HCT116 (cell line): ENCODE data around the gene IDS. TPM values are rescaled to one million over a fixed set of nuclear protein-coding genes. Genes with fewer than 3 reads are reported as not detected.

ENCODE experiments used
- ATAC-seq: fragments of 200-7000 bp; cut with Tn5 transposase; 2 replicates; pipeline ENCODE4 v1.9.1; 2020; ENCODE audit warnings: mild to moderate bottlenecking, moderate library complexity
- BruUV-seq: library from RNA; stranded (reverse); fragments of 400-500 nt; replicated peaks from 2 replicates; lab custom pipeline; 2021; lab: Mats Ljungman, UMichigan
- CTCF ChIA-PET: fragments of 300-600 bp; sonication (Branson Sonifier 250); formaldehyde crosslinking; loops from one replicate; lab custom pipeline; 2021; ENCODE audit warnings: antibody characterized with exemption; lab: Charles Lee
- POLR2A ChIA-PET: fragments of 300-600, 350-600 bp; sonication (Branson Sonifier 250); formaldehyde crosslinking; loops from one replicate; lab custom pipeline; 2021; ENCODE audit warnings: antibody characterized with exemption; lab: Charles Lee
- RAD21 ChIA-PET, 2 experiments: fragments of 300-600 bp; sonication (Branson Sonifier 250); formaldehyde crosslinking; loops; one replicate each; lab custom pipeline; 2023; ENCODE audit warnings: low total read pairs in 2 of 2; ENCODE audit not compliant: uncharacterized antibody in 2 of 2, unreplicated experiment in 2 of 2, low non-redundant PET in 1 of 2; lab: Charles Lee
- DNase-seq: peaks from one replicate; pipeline ENCODE4 v3.0.0-alpha.2; 2010; ENCODE audit warnings: low read depth, low spot score
- H2AFZ ChIP-seq: fragments of 200-600 bp; shearing (Covaris generic), sonication (generic); 2 replicates; pipeline ENCODE4 v1.6.1; 2017; ENCODE audit warnings: low read depth, mixed run types, mixed read lengths, antibody characterized with exemption, low read length; ENCODE audit not compliant: poor library complexity, severe bottlenecking
- H3K27ac ChIP-seq: 2 replicates; pipeline ENCODE4 v1.5.1; 2012; ENCODE audit warnings: low read depth, low read length
- H3K27me3 ChIP-seq: fragments of 200-600 bp; sonication (generic); 2 replicates; pipeline ENCODE4 v1.6.1; 2016; ENCODE audit warnings: mixed run types, low read length, mixed read lengths; ENCODE audit not compliant: insufficient read depth
- H3K36me3 ChIP-seq, 2 experiments: fragments of 200-500 bp in 1 of 2; fragments of 200-600 bp in 1 of 2; sonication (Bioruptor generic) in 1 of 2; sonication (generic) in 1 of 2; 2 replicates each; pipeline versions ENCODE4 v1.5.1 to v1.6.1; 2014 to 2016; ENCODE audit warnings: low read length in 2 of 2, inconsistent platforms in 1 of 2, mixed read lengths in 1 of 2, mixed run types in 1 of 2; ENCODE audit not compliant: insufficient read depth in 2 of 2, control insufficient read depth in 1 of 2
- H3K4me1 ChIP-seq, 2 experiments: fragments of 200-600 bp in 1 of 2; sonication (generic) in 1 of 2; 2 replicates each; pipeline versions ENCODE4 v1.5.1 to v1.6.1; 2012 to 2017; ENCODE audit warnings: low read length in 2 of 2, inconsistent platforms in 1 of 2, mild to moderate bottlenecking in 1 of 2, mixed read lengths in 1 of 2, mixed run types in 1 of 2, moderate library complexity in 1 of 2; ENCODE audit not compliant: insufficient read depth in 2 of 2, control insufficient read depth in 1 of 2
- H3K4me2 ChIP-seq: fragments of 200-600 bp; sonication (generic); 2 replicates; pipeline ENCODE4 v1.6.1; 2017; ENCODE audit warnings: mixed run types, low read length, mixed read lengths
- H3K4me3 ChIP-seq, 2 experiments: fragments of 200-600 bp in 1 of 2; sonication (generic) in 1 of 2; replicated peaks in 1 of 2; 2 replicates each; pipeline ENCODE4 v1.5.1; 2011 to 2016; ENCODE audit warnings: low read length in 2 of 2, control low read depth in 1 of 2, low read depth in 1 of 2, mild to moderate bottlenecking in 1 of 2, mixed read lengths in 1 of 2, mixed run types in 1 of 2
- H3K79me2 ChIP-seq: fragments of 200-600 bp; sonication (generic); 2 replicates; pipeline ENCODE4 v1.6.1; 2017; ENCODE audit warnings: mild to moderate bottlenecking, mixed run types, low read length, moderate library complexity, mixed read lengths; ENCODE audit not compliant: insufficient read depth
- H3K9ac ChIP-seq: fragments of 200-600 bp; sonication (generic); 2 replicates; pipeline ENCODE4 v1.6.1; 2016; ENCODE audit warnings: low read length, mixed read lengths
- H3K9me2 ChIP-seq: fragments of 200-600 bp; sonication (generic), shearing (Covaris generic); 2 replicates; pipeline ENCODE4 v1.6.1; 2017; ENCODE audit warnings: mixed run types, mild to moderate bottlenecking, moderate library complexity; ENCODE audit not compliant: insufficient read depth
- H3K9me3 ChIP-seq, 2 experiments: fragments of 200-500 bp in 1 of 2; fragments of 200-600 bp in 1 of 2; sonication (Bioruptor generic) in 1 of 2; sonication (generic) in 1 of 2; 2 replicates each; pipeline ENCODE4 v1.6.1; 2014 to 2017; ENCODE audit warnings: low read length in 2 of 2, mixed read lengths in 2 of 2, inconsistent platforms in 1 of 2, low read depth in 1 of 2, mild to moderate bottlenecking in 1 of 2, mixed run types in 1 of 2, moderate library complexity in 1 of 2; ENCODE audit not compliant: control insufficient read depth in 1 of 2, insufficient read depth in 1 of 2
- H4K20me1 ChIP-seq: fragments of 200-600 bp; sonication (generic), shearing (Covaris generic); 2 replicates; pipeline ENCODE4 v1.6.1; 2017; ENCODE audit warnings: mixed run types, mild to moderate bottlenecking, moderate library complexity; ENCODE audit not compliant: insufficient read depth
- CBX3 ChIP-seq: IDR thresholded peaks from 2 replicates; pipeline ENCODE4 v1.6.1; 2012; ENCODE audit warnings: low read depth
- CEBPB ChIP-seq: IDR thresholded peaks from 2 replicates; pipeline ENCODE4 v1.6.1; 2012; ENCODE audit warnings: low read depth
- EGR1 ChIP-seq: IDR thresholded peaks from 2 replicates; pipeline ENCODE4 v1.6.1; 2012; ENCODE audit warnings: low read depth
- EZH2phosphoT487 ChIP-seq: fragments of 200-600 bp; IDR thresholded peaks from 2 replicates; pipeline ENCODE4 v1.6.1; 2018; ENCODE audit warnings: antibody characterized with exemption, borderline replicate concordance
- FOSL1 ChIP-seq: IDR thresholded peaks from 2 replicates; pipeline ENCODE4 v1.6.1; 2012; ENCODE audit warnings: low read depth
- JUND ChIP-seq: IDR thresholded peaks from 2 replicates; pipeline ENCODE4 v1.6.1; 2012
- RAD21 ChIP-seq: IDR thresholded peaks from 2 replicates; pipeline ENCODE4 v1.6.1; 2012; ENCODE audit warnings: low read depth, mild to moderate bottlenecking
- SRF ChIP-seq: IDR thresholded peaks from 2 replicates; pipeline ENCODE4 v1.6.1; 2012; ENCODE audit warnings: low read depth
- YY1 ChIP-seq: IDR thresholded peaks from 2 replicates; pipeline ENCODE4 v1.6.1; 2011; ENCODE audit warnings: low read length, low read depth, moderate library complexity, mild to moderate bottlenecking; ENCODE audit not compliant: insufficient replicate concordance; ENCODE audit errors: extremely low read depth
- ZNF274 ChIP-seq: fragments of 200-500 bp; sonication (Bioruptor generic); IDR thresholded peaks from 2 replicates; pipeline ENCODE4 v1.6.1; 2014; ENCODE audit warnings: mild to moderate bottlenecking, low read depth, low read length, inconsistent platforms
- intact Hi-C: fragments of 100-400 bp; cut with micrococcal nuclease; formaldehyde crosslinking; loops from 2 replicates; pipeline ENCODE4 v1.10.0; 2022
- total RNA-seq: library from RNA; stranded (reverse); gene quantifications from one replicate; pipeline ENCODE4 v1.2.1, GENCODE V29; 2021; ENCODE audit not compliant: unreplicated experiment
- TF ChIP-seq, protein P1 (sequence below), 3 experiments: fragments of 200-600 bp in 1 of 3; sonication (generic) in 1 of 3; IDR thresholded peaks in 2 of 3; conservative IDR thresholded peaks in 1 of 3; 2 replicates each; pipeline ENCODE4 v1.5.1; 2012 to 2017; ENCODE audit warnings: low read depth in 2 of 3, low read length in 2 of 3, antibody characterized with exemption in 1 of 3, borderline replicate concordance in 1 of 3, control low read depth in 1 of 3, mild to moderate bottlenecking in 1 of 3, mixed read lengths in 1 of 3, mixed run types in 1 of 3, moderate library complexity in 1 of 3; ENCODE audit not compliant: insufficient read depth in 1 of 3
- TF ChIP-seq, protein P2 (sequence below): IDR thresholded peaks from 2 replicates; pipeline ENCODE4 v1.6.1; 2012
- TF ChIP-seq, protein P3 (sequence below): IDR thresholded peaks from 2 replicates; pipeline ENCODE4 v1.6.1; 2011; ENCODE audit warnings: mild to moderate bottlenecking, low read length, moderate library complexity; ENCODE audit not compliant: insufficient replicate concordance; ENCODE audit errors: extremely low read depth
- TF ChIP-seq, protein P4 (sequence below): IDR thresholded peaks from 2 replicates; pipeline ENCODE4 v1.6.1; 2012

IDS gene
- total RNA-seq, 1 experiment from 2014 or later = 42.0 TPM

DNA sequence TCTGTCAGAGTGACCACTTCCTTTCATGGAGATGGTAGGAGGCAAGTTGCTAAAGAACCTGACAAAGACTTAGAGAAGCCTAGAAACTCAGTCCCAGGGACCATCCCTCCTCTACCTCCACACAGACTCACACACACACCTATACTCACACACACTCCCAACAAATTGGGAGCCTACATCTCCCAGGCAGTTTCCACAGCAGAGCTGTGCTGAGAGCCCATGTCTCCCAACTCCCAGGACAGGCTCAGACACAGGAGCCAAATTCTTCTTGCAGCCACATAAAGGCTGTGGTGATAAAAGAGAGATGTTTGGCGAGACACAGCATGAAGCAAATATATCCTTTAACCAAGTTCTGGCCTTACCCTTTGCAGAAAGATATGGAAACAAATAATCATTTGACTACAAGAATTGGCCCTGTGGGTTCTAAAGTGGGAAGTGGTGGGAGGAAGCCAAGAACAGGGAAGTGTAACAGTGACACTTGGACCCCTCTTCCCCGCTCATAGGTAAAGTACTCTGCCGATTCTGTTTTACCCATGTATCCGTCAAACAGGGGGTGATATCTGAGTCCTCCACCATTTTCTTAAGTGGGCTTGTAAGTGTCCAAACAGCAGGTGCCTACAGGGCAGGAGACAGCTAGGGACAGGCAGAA lies 11.0 kb upstream of the IDS start:
- intact Hi-C loops = no loop called here

DNA sequence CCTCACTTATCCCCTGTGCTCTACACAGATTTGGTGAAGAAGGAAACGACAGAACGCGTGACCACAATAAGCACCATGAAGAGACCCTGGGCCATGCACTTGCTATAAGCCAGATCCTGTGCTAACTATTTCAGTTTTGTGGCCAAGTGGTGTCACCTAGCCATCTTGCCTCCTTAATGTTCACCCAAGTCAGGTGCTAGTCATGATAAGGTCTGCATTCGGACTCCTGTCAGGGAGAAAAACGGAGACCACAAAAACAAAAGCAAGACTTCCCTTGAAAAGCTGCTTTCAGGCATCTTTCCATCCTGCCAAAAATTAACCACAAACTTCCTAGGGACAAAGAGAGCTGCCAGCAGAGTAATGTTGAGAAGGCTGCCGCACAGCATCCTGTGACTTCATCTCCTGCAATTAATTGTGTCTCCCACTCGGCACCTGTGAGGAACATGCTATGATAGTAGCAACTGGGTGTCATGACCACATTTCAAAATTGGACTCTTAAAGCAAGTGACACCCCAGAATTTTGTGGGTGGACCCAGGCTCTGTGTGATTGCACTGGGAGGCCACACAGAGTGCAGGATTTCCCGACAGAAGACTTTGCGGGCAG lies 8.8 kb upstream of the IDS start:
- Histone ChIP-seq H2AFZ (no peak overlapping the region), H3K9me2 (no peaks in the 10 kb centered on the region), H3K36me3 (no peaks in the 10 kb centered on the region), H3K9me3 (no peaks in the 10 kb centered on the region), H3K27ac (no peak overlapping the region), H3K4me2 (no peak overlapping the region), H3K4me3 (no peak overlapping the region), H3K9ac (no peak overlapping the region), H3K4me1 (peaks cover 11 to 29% of the 10 kb centered on the region in 2 experiments), H3K79me2 (no peaks in the 10 kb centered on the region), H3K27me3 (no peaks in the 10 kb centered on the region), H4K20me1 (no peaks in the 10 kb centered on the region)
- TF ChIP-seq EGR1 (no peak), EZH2phosphoT487 (no peak), CBX3 (no peak), ZNF274 (no peak), FOSL1 (no peak), SRF (no peak)
- TF ChIP-seq, protein P1, sequence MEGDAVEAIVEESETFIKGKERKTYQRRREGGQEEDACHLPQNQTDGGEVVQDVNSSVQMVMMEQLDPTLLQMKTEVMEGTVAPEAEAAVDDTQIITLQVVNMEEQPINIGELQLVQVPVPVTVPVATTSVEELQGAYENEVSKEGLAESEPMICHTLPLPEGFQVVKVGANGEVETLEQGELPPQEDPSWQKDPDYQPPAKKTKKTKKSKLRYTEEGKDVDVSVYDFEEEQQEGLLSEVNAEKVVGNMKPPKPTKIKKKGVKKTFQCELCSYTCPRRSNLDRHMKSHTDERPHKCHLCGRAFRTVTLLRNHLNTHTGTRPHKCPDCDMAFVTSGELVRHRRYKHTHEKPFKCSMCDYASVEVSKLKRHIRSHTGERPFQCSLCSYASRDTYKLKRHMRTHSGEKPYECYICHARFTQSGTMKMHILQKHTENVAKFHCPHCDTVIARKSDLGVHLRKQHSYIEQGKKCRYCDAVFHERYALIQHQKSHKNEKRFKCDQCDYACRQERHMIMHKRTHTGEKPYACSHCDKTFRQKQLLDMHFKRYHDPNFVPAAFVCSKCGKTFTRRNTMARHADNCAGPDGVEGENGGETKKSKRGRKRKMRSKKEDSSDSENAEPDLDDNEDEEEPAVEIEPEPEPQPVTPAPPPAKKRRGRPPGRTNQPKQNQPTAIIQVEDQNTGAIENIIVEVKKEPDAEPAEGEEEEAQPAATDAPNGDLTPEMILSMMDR (IDR thresholded peaks at IDR 0.05 in 2 of 3, conservative IDR thresholded peaks at IDR 0.05 in 1 of 3; ENCODE audit: borderline replicate concordance in 1 of 3, insufficient read depth in 1 of 3, low read depth in 2 of 3, low read length in 2 of 3) = no peak
- TF ChIP-seq, protein P2, sequence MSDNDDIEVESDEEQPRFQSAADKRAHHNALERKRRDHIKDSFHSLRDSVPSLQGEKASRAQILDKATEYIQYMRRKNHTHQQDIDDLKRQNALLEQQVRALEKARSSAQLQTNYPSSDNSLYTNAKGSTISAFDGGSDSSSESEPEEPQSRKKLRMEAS = no peak
- TF ChIP-seq, protein P3, sequence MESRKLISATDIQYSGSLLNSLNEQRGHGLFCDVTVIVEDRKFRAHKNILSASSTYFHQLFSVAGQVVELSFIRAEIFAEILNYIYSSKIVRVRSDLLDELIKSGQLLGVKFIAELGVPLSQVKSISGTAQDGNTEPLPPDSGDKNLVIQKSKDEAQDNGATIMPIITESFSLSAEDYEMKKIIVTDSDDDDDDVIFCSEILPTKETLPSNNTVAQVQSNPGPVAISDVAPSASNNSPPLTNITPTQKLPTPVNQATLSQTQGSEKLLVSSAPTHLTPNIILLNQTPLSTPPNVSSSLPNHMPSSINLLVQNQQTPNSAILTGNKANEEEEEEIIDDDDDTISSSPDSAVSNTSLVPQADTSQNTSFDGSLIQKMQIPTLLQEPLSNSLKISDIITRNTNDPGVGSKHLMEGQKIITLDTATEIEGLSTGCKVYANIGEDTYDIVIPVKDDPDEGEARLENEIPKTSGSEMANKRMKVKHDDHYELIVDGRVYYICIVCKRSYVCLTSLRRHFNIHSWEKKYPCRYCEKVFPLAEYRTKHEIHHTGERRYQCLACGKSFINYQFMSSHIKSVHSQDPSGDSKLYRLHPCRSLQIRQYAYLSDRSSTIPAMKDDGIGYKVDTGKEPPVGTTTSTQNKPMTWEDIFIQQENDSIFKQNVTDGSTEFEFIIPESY = no peak
- TF ChIP-seq, protein P4, sequence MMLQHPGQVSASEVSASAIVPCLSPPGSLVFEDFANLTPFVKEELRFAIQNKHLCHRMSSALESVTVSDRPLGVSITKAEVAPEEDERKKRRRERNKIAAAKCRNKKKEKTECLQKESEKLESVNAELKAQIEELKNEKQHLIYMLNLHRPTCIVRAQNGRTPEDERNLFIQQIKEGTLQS = no peak
- ChIA-PET RAD21 (no interaction called here), POLR2A (no interaction called here), CTCF (no interaction called here)
- no peak for DNase-seq
- no peak for ATAC-seq
- no TSS peak for BruUV-seq
- intact Hi-C loops = no loop called here

More for the DNA sequence above, 11.0 kb upstream of the IDS start:
- no peaks in the 10 kb centered on the region for H3K27me3 ChIP-seq
- no peaks in the 10 kb centered on the region for H3K36me3 ChIP-seq
- H3K9me2 ChIP-seq = no peaks in the 10 kb centered on the region
- no peak for DNase-seq
- H2AFZ ChIP-seq = no peak overlapping the region
- no peak overlapping the region for H3K27ac ChIP-seq
- POLR2A ChIA-PET = no interaction called here
- RAD21 ChIA-PET = no interaction called here
- H4K20me1 ChIP-seq = no peaks in the 10 kb centered on the region
- no peaks in the 10 kb centered on the region for H3K79me2 ChIP-seq
- no peak for TF ChIP-seq YY1
- no peak for TF ChIP-seq RAD21
- TF ChIP-seq CEBPB = no peak
- TF ChIP-seq CBX3 = no peak
- no peak for TF ChIP-seq JUND
- TF ChIP-seq, all 23 proteins: peak for 0
- Histone ChIP-seq H3K9me3 (no peaks in the 10 kb centered on the region), H3K4me1 (peaks cover 11 to 21% of the 10 kb centered on the region in 2 experiments), H3K9ac (no peak overlapping the region), H3K4me3 (no peak overlapping the region), H3K4me2 (no peak overlapping the region)
- CTCF ChIA-PET = no interaction called here
- ATAC-seq = no peak
- no TSS peak for BruUV-seq
